Hematopoietic multipotent progenitor cell (in vitro differentiated cells): ENCODE measurements around the gene OR10X1. TPM values are rescaled to one million over a fixed set of nuclear protein-coding genes. Genes with fewer than 3 reads are reported as not detected.

Source experiments
- DNase-seq, 3 donors: peaks; one replicate each; pipeline ENCODE4 v3.0.0-alpha.2; 2011 to 2015; ENCODE audit warnings: low read depth in 2 of 3, low spot score in 2 of 3
- total RNA-seq: library from RNA; depleted of rRNA; stranded (reverse); fragments of >200 nt; gene quantifications from one replicate; pipeline ENCODE4 v1.2.3, GENCODE V29; 2012

Gene OR10X1, protein sequence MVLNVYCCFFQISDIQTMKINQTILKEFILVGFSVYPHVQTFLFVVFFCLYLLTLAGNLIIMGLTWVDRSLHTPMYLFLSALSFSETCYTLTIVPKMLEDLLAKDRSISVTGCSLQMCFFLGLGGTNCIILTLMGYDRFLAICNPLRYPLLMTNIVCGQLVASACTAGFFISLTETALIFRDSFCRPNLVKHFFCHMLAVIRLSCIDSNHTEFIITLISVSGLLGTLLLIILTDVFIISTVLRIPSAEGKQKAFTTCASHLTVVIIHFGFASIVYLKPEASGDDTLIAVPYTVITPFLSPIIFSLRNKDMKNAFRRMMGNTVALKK
- total RNA-seq = not detected

DNA sequence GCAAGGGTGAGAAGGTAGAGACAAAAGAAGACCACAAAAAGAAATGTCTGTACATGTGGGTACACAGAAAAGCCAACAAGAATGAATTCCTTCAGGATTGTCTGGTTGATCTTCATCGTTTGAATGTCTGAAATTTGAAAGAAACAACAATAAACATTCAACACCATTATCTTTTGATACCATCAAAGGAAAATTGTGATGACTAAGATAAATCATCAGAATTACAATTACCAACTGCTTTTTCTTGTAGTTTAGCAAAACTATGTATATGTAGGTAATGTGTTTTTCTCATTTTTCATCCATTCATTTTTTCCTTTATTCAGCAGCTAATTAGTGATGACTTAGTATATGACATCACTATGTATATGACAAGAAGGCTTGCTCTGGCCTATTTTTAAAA, at the start of gene OR10X1:
TSS of gene OR10X1 (minus strand) at position 167 of the 400 bp plus-strand sequence. CDS start at position 167, 0 bp downstream.
- no peak for DNase-seq

DNA sequence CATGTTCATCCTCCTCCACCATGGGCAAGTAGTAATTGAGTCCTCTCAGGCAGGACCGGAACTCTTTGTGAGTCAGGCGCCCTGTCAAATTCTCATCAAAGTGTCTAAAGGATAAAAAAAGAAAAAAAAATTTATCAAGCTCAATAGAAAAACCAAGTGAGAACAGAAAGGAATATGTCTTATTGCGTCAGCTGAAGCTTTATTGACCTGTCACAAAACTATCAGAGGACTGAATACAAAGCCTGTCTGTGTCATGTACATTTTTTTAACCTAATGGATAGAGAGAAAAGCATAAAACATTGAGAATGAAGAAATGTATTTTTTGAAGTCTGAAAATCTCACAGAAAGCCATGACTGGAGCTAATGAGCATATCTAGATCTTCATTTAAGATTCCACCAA, 34.1 kb upstream of the OR10X1 start:
- no peak for DNase-seq

DNA sequence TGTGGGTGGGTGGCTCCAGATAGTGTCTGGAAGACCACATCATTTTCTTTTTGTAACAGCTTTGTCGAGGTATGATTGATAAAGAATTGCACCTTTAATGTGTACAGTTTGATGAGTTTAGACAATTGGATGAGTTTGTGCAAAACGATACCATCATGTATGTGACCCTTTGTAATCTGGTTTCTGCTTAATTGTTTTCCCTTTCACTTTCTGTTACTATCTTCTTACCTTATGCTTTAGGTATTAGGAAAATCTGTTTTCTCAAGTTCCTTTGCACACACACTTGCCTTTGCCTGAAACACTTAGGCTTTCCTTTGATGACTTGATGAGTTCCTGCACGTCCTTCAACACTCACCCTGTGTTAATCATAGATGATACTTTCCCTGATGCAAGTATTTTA, 32.2 kb upstream of the OR10X1 start:
- DNase-seq = no peak

DNA sequence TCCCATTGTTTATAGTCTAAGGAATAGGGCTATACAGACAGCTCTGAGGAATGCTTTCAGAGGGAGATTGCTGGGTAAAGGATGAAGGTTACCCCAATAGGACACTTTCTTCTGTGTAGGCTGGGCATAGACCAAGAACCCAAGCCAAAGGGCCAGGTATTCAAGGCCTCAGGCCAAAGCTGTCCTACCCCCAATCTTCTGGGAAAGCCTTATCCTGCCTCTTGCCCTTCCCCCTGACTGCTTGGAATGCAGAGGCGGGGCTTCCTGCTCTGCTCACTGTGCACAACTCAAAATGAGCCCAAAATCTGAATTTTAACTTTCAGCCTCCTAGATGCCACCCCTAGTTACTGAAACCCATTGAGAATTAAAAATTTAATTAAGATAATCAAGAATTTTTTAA, 27.6 kb upstream of the OR10X1 start:
- DNase-seq = no peak

DNA sequence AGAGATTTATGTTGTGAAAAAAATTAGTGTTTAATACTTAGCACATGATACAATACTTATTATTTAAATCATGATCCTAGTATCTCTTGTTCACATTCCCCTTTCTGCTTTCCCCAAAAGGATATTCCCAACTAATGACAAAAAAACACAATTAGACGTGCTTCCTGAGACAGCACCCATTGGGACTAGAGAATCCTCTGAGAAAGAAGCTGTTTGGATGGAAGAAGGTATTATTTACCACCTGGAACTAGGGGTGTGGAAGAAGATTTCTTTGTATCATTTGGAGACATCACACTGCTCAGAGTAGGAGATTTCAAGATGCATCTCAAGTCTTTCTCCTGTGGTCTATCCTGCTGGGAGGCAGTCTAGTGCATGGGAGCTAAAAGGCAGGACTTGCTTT, 25.3 kb upstream of the OR10X1 start, which contains the start of gene OR10Z1:
TSS of gene OR10Z1 (plus strand) at position 301 of the 400 bp plus-strand sequence. CDS start 1,171 bp downstream, outside the sequence.
- DNase-seq = no peak

DNA sequence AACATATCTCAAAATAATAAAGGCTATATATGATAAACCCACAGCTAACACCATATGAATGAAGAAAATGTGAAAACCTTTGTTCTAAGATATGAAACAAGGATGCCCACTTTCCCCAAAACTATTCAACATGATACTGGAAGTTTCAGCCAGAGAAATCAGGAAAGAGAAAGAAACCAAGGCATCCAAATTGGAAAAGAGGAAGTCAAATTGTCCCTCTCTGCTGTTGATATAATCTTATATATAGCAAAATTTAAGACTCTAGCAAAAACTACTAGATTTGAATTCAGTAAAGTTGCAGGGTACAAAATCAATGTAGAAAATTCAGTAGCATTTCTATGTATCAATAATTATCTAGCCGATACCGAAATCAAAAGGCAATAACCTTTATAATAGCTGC, 21.0 kb upstream of the OR10X1 start:
- no peak for DNase-seq

DNA sequence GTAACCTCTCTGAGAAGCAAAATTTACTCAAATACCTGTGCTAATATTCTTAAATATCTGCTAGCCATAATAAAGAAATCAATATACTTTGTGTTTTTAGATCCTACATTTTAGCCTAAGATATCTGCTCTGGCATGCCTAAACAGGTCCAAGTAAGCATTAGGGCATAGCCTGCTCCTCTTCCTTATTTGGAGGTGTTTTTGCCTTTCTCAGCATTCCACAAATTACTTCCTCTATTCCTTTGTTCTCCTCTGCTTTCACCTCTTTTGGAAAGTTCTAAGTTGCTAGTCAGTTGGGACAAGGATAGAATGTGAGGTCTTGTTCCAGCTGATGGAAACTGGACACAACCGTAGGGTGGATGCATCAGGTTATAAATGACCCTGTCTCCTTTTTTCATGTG, 7.2 kb upstream of the OR10X1 start:
- DNase-seq = no peak

DNA sequence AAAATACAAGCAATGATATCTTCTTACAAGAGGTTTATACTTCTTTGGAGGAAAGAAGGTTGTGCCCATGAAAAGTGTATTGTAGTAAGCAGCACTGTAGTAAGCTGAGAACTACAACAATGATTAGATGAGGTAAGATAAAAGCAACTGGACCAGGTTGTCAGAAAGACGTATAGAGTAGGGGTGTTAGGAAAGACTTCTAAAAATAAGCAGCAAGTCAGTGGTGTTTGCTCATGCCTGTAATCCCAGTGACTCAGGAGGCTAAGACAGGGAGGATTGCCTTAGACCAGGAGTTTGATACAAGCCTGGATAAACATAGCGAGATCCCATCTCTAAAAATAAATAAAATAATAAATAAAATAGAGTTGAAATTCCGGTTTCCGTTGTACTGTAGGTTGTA, 4.3 kb upstream of the OR10X1 start:
- no peak for DNase-seq

DNA sequence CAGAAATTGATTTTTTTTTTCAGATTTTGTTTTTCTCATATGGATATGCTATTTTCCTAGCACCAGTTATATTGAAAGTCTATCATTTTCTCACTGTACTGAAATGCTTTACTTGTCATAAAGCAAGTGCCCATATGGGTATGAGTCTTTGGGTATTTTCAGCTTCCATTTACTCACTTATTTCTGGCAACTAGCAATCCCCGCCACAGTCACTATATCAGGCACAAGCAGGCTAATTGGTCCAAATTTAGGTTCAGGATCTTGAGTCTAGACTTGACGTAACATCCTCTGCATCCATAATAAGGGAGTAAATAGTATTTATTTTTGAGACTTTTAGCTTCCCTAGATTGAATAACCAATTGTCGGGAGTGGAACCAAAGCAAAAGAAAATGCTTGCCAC, 2.1 kb downstream of the OR10X1 start:
- DNase-seq = no peak

DNA sequence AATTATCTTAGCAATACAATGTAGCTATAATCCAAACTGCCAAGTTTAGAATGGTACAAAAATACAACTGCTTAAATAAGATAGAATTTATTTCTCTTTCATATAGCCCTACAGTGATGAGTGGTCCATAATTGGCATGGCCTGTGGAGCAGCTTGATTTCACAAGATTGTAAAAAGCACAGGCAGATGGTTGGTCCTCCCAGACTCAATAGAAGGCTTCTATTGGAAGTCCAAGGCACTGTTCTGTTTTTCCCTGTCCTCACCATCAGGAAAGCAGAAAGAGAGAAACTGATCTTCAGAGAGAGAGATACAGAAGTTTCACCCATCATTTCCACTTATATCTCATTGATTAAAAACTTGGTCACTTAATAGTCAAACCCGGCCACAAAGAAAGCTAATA, 7.5 kb downstream of the OR10X1 start:
- DNase-seq = no peak

DNA sequence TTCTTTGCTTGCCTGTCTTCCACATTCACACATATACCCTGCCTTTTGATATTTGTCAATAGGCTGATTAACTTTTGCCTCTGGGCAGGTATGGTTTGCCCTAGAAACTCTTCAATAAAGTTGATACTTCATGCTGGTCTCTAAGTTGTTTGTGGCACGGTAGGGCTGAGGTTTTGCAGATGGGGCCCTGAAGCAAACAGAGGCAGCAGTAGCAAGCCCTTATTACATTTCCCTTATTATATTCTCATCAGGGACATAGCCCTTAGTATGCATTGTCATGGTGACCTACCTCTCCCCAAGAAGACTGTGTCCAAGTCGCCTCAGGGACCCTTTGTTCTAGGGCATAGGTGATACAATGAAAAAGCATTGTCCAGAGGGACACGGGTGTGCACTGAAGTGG, 9.2 kb downstream of the OR10X1 start, which contains the start of gene OR6P1:
TSS of gene OR6P1 (minus strand) at position 101 of the 400 bp plus-strand sequence. CDS start 6,976 bp downstream, outside the sequence.
- no peak for DNase-seq

DNA sequence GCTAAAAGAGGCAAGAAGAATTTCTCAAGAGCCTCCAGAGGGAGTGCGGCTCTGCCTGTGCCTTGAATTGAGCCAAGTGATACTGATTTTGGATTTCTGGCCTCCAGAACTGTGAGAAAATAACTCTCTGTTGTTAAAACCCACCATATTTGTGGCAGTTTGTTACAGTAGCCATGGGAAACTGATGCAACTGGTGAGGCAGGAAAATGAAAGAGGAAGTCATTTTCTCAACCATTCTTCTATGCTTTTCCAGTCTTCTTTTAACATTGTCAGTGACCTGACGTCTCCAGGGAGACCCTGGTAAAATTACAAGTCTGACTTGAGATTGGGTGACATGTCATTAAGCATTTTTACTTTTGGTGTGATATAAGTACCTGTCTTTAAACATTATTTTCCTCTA, 15.1 kb downstream of the OR10X1 start:
- peak in 1 of 3 donors; percentile 46 for DNase-seq

DNA sequence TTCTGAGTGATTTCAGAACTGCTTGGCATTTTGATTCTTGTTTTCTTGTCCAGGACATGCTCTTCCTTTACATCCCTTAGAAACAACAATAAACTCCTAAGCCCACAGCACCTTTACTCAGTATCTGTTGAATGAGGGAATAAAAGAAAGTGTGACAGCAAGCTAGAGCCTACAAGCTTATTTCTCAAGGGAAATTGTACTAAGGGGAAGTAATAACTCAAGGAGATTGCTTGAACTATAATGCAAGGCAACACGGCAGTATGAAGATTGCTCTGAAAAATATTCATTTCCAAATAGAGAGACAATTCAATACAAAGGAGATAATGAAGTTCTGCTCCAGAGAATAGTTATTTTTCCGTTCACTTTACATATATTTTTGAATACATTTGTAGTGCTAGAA, 15.8 kb downstream of the OR10X1 start:
- DNase-seq = no peak

DNA sequence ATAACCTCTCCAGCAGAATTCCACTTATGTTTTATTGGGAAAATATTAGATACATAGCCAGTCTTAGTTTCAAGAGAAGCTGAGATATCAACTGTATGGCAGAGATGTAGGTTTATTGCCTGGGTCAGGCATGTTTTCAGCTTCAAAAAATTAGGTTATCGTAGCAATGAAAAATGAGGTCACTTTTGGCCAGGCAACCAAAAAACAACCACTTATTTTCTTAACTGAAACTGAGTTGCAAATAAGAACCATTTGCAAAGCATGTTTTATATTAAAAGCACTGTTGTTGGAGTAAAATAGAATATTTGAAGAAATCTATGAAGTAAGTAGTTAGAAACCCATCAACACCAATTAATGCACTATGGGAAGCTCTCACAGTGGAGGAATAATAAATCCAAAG, 20.0 kb downstream of the OR10X1 start:
- DNase-seq = no peak

DNA sequence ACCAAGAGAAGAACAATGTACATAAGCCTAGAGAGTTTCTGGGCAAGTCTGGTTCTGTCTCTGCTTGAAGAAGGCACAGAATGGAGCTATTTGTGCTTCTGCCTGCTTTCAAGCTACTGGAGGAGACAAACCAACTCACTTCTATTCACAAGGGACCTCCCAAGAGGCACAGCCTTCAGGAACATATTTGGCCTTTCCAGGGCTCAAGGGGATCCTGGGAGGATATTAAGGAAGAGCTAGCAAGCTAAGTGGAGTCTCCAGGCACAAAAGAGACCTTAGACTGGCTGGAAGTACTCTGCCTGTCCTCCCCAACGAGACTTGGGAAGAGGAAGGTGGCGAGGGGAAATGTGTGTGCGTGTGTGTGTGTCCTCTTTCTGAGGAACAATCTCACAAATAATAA, 25.3 kb downstream of the OR10X1 start, which contains the start of gene OR6Y1:
TSS of gene OR6Y1 (minus strand) at position 54 of the 400 bp plus-strand sequence. CDS start 6,300 bp downstream, outside the sequence.
- no peak for DNase-seq

DNA sequence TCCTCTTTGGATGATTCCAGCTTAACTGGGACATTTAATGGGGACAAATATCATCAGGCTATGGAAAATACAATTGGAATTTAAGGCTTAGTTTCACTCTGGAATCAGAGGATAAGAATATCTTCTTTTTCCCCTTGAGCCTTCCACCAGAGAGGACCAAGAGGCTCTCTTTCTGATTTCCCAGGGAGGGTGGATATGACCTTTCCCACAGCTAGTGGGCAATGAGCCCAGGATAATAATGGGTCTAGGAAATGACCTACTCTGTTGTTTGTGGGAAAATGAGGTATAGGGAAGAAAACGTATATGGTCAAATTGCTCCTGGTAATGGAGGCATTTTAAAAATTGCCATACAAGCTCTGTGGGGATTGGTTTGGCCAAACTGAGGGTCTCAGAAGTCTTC, 27.4 kb downstream of the OR10X1 start:
- DNase-seq = no peak

DNA sequence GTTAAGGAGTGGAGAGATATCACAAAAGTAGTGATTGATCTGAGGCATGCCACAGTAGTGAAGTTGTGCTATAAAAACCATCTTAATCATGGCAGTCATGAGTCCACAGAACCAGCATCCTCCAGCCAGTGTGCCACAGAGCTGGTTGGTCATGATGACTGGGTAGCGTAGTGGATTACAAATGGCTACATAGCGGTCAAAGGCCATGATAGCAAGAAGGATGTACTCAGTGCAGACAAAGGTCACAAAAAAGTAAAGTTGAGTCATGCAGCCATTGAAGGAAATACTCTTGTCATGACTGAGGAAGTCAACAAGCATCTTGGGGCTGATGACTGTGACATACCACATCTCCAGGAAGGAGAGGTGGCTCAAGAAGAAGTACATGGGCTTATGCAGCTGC, 32.2 kb downstream of the OR10X1 start:
- DNase-seq = no peak

DNA sequence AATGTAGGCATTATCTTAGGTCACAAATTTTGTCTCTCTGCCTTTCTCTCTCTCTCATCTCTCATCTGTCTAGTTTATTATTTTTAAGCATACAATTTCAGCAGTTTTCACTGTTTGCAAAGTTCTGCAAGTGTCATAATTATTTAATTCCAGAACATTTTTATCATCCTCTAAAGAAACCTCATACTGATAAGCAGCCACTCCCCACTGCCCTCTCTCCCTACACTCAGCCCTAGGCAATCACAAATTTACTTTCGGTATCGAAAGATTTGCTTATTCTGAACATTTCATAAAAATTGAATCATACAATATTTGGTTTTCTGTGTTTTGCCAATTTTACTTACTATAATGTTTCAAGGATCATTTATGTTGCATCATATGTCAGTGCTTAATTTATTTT, 42.1 kb downstream of the OR10X1 start:
- no peak for DNase-seq

DNA sequence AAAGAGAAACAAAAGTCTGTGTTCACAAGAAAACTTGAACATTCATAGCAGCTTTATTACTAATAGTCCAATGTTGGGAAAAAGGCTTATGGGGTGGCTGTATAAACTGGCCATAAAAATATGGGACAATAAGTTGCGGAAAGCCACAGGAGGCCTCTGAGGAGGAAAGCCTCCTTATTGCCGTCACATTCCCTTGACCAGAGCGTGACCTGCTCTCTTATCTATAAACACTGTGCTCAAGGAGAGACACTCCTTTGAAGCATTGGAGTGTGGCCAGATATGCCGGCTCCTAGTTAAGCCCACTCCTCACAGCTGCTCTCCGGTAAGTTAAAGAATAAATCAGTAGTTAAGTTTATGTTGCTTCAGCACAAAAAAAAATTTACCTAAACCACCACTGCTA, 45.2 kb downstream of the OR10X1 start:
- DNase-seq = no peak
